Uterus (tissue), 2 donors: ENCODE measurements around the gene CARD9.

Source experiments
- CTCF ChIP-seq, 4 experiments: fragments of 200-600 bp in 2 of 4; fragments of 450-650 bp in 2 of 4; sonication (generic) in 2 of 4; IDR thresholded peaks; one replicate each; pipeline ENCODE4 v1.5.1; 2016 to 2019; ENCODE audit warnings: antibody characterized with exemption in 4 of 4, mild to moderate bottlenecking in 2 of 4, moderate library complexity in 1 of 4
- POLR2A ChIP-seq, 2 donors: fragments of 450-650 bp; IDR thresholded peaks; one replicate each; pipeline ENCODE4 v1.6.1; 2016; ENCODE audit warnings: antibody characterized with exemption in 2 of 2, mild to moderate bottlenecking in 1 of 2, moderate library complexity in 1 of 2

- TF ChIP-seq CTCF (IDR thresholded peaks at IDR 0.05) (no peak), POLR2A (IDR thresholded peaks at IDR 0.05) (no peak)
Observed at GRCh38 chr9:136371533-136371880, 2.0 kb downstream of the CARD9 start.
